ENCODE data around the gene ANKZF1. TPM values are rescaled to one million over a fixed set of nuclear protein-coding genes. Genes with fewer than 3 reads are reported as not detected.

Gene ANKZF1
- total and polyA plus RNA-seq, 2 of the 8 experiments (the other 6 are each of a cell fraction or from before 2014, with no cell fraction given), result 32.5 to 50.1 TPM

- no peak overlapping the region for H2AK5ac ChIP-seq (ENCODE audit: low read depth, low read length)
- H4K5ac ChIP-seq (ENCODE audit: insufficient read length, low read depth, low read length), result no peak overlapping the region
- no peak overlapping the region for H4K91ac ChIP-seq (replicated peaks; ENCODE audit: insufficient read length, low read length)
- H3K79me1 ChIP-seq (ENCODE audit: low read depth, low read length), result no peaks in the 10 kb centered on the region
- H3K23ac ChIP-seq (ENCODE audit: insufficient read length), result no peak overlapping the region
- 83% methylated on average over 5 of the region's 5 CpGs; no CpG with 5 or more reads in 1 of the 2 experiments for WGBS, 2 experiments (ENCODE audit: extremely low coverage in 1 of 2, insufficient coverage in 1 of 2, insufficient read length in 1 of 2, insufficient replicate concordance in 2 of 2, low coverage in 1 of 2, low lambda C conversion rate in 2 of 2, missing lambda C conversion rate in 1 of 2)
- H3K9ac ChIP-seq (replicated peaks in 1 of 4; ENCODE audit: extremely low read depth in 1 of 4, low read depth in 3 of 4, low read length in 3 of 4), result no peak overlapping the region
- no peaks in the 10 kb centered on the region for H3K79me2 ChIP-seq (ENCODE audit: control insufficient read depth in 1 of 2, insufficient read depth in 2 of 2, low read length in 2 of 2)
- H2BK120ac ChIP-seq (replicated peaks; ENCODE audit: low read depth, low read length), result no peak overlapping the region
- H3K23me2 ChIP-seq (ENCODE audit: low read depth, low read length), result peaks cover 10% of the 10 kb centered on the region
- H3K4me3 ChIP-seq (ENCODE audit: extremely low read depth in 1 of 4, insufficient read depth in 2 of 4, low read depth in 3 of 4, low read length in 4 of 4), result no peak overlapping the region
- H2BK12ac ChIP-seq (ENCODE audit: low read depth, low read length), result no peak overlapping the region
- H3K4me2 ChIP-seq (ENCODE audit: insufficient read depth in 1 of 2, low read depth in 2 of 2, low read length in 2 of 2), result no peak overlapping the region; a peak in 1 of 4 replicates
- peaks cover 0 to 2% of the 10 kb centered on the region in 2 experiments for H4K20me1 ChIP-seq (replicated peaks in 1 of 2; ENCODE audit: control insufficient read depth in 1 of 2, insufficient read depth in 2 of 2, low read length in 2 of 2)
- no peak overlapping the region for H4K8ac ChIP-seq (ENCODE audit: extremely low read depth, insufficient read depth, low read length)
- POLR2A ChIA-PET (ENCODE audit: partially characterized antibody), result interaction anchor here (2.0 to 6.1 kb wide), 3 partner anchors 9 to 34 kb away, joined by 7 to 101 read pairs (median 7); partner anchors contain the start of gene ABCB6
- no peaks in the 10 kb centered on the region; a peak in 1 of 4 replicates for H3K9me3 ChIP-seq (ENCODE audit: insufficient read depth in 2 of 2, low read depth in 1 of 2, low read length in 1 of 2)
- no peak overlapping the region for H2AFZ ChIP-seq (ENCODE audit: low read length)
- no peak overlapping the region for H3K27ac ChIP-seq (ENCODE audit: low read depth, low read length)
- H3K18ac ChIP-seq (ENCODE audit: extremely low read depth, low read length), result no peak overlapping the region
- H3K56ac ChIP-seq (replicated peaks; ENCODE audit: insufficient read length, low read depth, low read length), result no peak overlapping the region
- H3K4me1 ChIP-seq (replicated peaks in 1 of 4; ENCODE audit: control insufficient read depth in 3 of 4, insufficient read depth in 4 of 4, low read length in 3 of 4), result peaks cover 0 to 6% (median 3%) of the 10 kb centered on the region in 4 experiments; a peak in 5 of 7 replicates
- CTCF ChIA-PET (ENCODE audit: partially characterized antibody), result interaction anchor here (0.6 to 2.0 kb wide), 6 partner anchors 14 to 307 kb away, joined by 3 to 6 read pairs (median 4); partner anchors contain the start of gene CNPPD1
- TF ChIP-seq POLR2A (IDR thresholded peaks at IDR 0.05; ENCODE audit: control extremely low read depth in 1 of 2, low read depth in 2 of 2, low read length in 2 of 2) (no peak), RXRA (IDR thresholded peaks at IDR 0.05; ENCODE audit: insufficient read depth, low read depth, low read length) (no peak), RAD21 (IDR thresholded peaks at IDR 0.05 in 1 of 2, conservative IDR thresholded peaks at IDR 0.05 in 1 of 2; ENCODE audit: low read depth in 2 of 2, low read length in 2 of 2) (no peak), POU5F1 (IDR thresholded peaks at IDR 0.05; ENCODE audit: low read depth, low read length) (no peak), RFX5 (IDR thresholded peaks at IDR 0.05; ENCODE audit: borderline replicate concordance, low read depth, low read length) (no peak), CBX8 (IDR thresholded peaks at IDR 0.05; ENCODE audit: borderline replicate concordance, low read depth, low read length) (no peak), TCF12 (IDR thresholded peaks at IDR 0.05; ENCODE audit: low read depth, low read length) (no peak), KDM5A (IDR thresholded peaks at IDR 0.05; ENCODE audit: low read length) (no peak), E2F6 (IDR thresholded peaks at IDR 0.05) (no peak), CBX5 (IDR thresholded peaks at IDR 0.05; ENCODE audit: low read depth, low read length) (no peak)
- TF ChIP-seq, protein P1, sequence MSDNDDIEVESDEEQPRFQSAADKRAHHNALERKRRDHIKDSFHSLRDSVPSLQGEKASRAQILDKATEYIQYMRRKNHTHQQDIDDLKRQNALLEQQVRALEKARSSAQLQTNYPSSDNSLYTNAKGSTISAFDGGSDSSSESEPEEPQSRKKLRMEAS (IDR thresholded peaks at IDR 0.05), result no peak
- peaks cover 0 to 10% (median 0%) of the 10 kb centered on the region in 4 experiments; a peak in 3 of 8 replicates for H3K36me3 ChIP-seq (ENCODE audit: control insufficient read depth in 2 of 4, insufficient read depth in 4 of 4, low read length in 3 of 4)
- DNase-seq (ENCODE audit: low read depth in 1 of 2, low spot score in 2 of 2) (no peak), FAIRE-seq (no peak)
- no peak overlapping the region for H3K4ac ChIP-seq (replicated peaks; ENCODE audit: insufficient read length, low read depth, low read length)
- no peak overlapping the region for H2BK15ac ChIP-seq (ENCODE audit: low read length)
- no peak overlapping the region for H2BK20ac ChIP-seq (ENCODE audit: low read length)
- H2BK5ac ChIP-seq (ENCODE audit: low read depth, low read length), result no peak overlapping the region
- no peak overlapping the region for H3K14ac ChIP-seq (ENCODE audit: insufficient read length)
- no peaks in the 10 kb centered on the region for H3K27me3 ChIP-seq (replicated peaks in 1 of 4; ENCODE audit: control insufficient read depth in 3 of 4, extremely low read depth in 1 of 4, insufficient read depth in 3 of 4, low read length in 3 of 4)
Observed at GRCh38 chr2:219205165-219205538, 24.5 kb upstream of the ANKZF1 start.
